Cardiac septum (tissue), 1 donor: Measurements from ENCODE around the gene APOA1. TPM values are rescaled to one million over a fixed set of nuclear protein-coding genes. Genes with fewer than 3 reads are reported as not detected.
"Not testable (repeated sequence)": the region's sequence is repeated elsewhere in the genome, so short reads cannot be mapped to it uniquely, and the experiment has no call there.

Experiments
- DNase-seq: peaks from one replicate; pipeline ENCODE4 v3.0.0-alpha.2; 2020; ENCODE audit warnings: low spot score
- intact Hi-C: fragments of 100-400 bp; cut with DNase I; formaldehyde crosslinking; loops from one replicate; pipeline ENCODE4 v1.14.0; 2022
- total RNA-seq: library from RNA; stranded (reverse); fragmentation: NEBNext Ultra II Directional; extraction: Animal tissue kit (Norgen Biotek cat#: 25700); gene quantifications from one replicate; pipeline ENCODE4 v1.2.1, GENCODE V29; 2021
- donor health status: DM: no; HTN: no; CAD: no.

APOA1 gene
- total RNA-seq, 1 donor from 2014 or later: 47.2 TPM

DNA sequence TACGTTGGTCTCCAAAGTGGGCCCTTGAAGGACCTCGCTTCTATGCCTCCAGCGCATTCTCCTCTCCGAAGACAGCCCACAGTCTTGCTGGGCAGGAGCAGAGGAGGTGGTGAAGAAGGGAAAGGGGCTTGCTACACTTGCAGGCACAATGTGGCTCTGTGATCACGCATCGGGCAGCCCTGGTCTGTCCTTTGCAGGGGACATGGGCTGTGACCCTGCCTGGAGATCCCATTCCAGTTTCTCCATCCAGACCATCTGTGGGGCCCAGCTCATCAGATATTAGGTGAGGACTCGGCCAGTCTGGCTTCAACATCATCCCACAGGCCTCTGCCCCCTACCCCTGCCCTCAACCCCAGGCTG lies 810 bp downstream of the APOA1 start:
- intact Hi-C loops: loop anchor here (2.0 kb wide), 1 partner anchor 46 kb away; the partner anchor contains the start of gene APOA5

DNA sequence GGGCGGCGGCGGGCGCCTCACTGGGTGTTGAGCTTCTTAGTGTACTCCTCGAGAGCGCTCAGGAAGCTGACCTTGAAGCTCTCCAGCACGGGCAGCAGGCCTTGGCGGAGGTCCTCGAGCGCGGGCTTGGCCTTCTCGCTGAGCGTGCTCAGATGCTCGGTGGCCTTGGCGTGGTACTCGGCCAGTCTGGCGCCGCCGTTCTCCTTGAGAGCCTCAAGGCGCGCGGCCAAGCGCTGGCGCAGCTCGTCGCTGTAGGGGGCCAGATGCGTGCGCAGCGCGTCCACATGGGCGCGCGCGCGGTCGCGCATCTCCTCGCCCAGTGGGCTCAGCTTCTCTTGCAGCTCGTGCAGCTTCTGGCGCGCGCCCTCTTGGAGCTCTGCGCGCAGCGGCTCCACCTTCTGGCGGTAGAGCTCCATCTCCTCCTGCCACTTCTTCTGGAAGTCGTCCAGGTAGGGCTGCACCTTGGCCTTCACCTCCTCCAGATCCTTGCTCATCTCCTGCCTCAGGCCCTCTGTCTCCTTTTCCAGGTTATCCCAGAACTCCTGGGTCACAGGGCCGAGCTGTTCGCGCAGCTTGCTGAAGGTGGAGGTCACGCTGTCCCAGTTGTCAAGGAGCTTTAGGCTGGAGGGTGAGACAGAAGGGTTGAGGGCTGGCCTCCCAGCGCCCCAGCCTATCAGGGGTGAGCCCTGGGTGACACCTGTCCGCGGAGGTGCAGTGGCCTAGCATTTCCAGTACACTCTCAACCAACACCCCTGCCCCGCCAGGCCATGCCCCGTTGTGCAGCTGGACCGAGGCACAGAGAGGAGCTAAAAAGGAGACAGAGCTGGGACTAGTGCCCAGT lies 1.4 kb downstream of the APOA1 start:
- intact Hi-C loops: loop anchor here (2.0 kb wide), 1 partner anchor 45 kb away; the partner anchor contains the start of gene APOA5
- DNase-seq: peak; percentile 90

More for the DNA sequence above, 810 bp downstream of the APOA1 start:
- DNase-seq: no peak

DNA sequence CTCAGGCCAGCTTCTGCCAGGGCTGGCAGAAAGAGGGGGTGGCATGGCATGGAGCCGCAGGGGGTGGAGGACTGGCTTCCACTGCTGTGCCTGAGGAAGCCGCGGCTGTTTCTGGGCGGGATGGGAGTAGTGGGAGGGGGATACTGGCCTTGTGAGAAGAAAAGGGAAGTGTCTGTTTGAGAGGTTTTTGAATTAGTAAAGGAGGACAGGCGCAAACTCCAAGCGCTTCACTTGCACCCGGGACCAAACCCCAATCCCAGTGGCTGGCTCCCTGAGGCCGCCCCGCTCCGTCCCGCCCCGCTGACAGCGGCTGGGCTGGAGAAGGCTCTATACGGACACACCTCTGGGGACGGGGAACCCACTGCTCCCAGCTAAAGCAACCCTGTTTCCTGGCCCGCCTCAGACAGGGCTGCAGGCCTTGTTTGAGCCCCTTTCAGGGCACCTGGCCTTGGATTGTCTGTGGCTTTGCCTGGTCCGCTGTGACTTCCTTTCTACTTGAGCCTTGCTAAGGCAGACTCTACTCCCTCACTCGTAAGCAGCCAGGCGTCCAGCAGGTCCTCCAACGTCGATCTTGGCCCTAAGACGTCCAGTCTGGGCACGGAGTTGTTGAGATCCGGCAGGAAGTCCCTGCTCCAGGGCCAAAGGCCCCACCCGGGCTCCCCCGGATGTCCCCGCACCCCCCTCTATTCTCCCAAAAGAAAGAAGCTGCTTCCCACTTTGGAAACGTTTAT lies 2.2 kb downstream of the APOA1 start:
- intact Hi-C loops: no loop called here
- DNase-seq: no peak

DNA sequence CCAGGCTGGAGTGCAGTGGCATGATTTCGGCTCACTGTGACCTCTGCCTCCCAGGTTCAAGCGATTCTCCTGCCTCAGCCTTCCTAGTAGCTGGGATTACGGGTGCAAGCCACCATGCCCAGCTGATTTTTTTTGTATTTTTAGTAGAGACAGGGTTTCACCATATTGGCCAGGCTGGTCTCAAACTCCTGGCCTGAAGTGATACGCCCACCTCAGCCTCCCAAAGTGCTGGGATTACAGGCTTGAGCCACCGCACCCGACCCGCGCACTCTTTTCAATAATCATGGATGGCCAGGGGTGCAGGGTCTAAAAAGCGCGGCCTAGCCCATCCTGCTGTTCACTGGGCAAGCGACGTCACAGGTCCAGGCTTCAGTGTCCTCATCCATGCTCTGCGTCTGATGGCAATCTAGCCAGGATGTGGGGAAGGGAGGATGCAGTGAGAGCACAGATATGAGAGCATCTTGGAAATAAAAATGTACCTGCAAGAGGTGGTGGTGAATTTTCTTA lies 2.8 kb downstream of the APOA1 start:
- intact Hi-C loops, DNase-seq: not testable (repeated sequence)

DNA sequence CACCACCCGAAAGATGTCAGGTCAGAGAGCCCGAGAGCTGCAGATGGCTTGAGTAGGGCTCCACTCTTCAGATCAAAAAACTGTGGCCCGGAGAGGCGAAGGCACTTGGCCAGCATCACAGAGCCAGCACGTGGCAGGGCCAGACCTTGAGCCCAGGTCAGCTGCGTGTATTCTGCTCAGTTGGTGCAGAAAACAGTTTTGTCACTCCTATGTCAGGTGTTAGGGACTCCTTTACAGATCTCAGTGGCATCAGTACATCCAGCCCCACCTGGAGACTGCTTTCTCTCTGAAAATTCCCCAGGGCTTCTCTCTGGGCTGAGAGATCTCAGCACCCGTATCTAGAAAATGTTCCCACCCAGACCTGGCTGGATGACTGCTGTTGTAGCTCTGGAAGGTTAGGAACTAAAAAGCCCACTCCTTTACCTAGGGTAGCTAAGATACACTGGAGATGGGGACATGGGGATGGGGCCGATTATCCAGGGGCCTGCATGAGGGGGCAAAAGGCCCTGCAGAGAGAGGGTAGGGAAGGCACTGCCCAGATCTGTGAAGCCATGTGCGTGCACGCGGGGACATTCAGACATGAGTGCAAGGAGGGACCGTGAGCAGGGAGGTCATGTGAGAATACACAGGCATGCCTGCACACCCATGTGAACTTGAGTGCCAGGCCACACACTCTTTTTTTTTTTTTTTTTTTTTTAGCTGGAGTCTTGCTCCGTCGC lies 3.4 kb downstream of the APOA1 start:
- intact Hi-C loops: no loop called here
- DNase-seq: no peak

DNA sequence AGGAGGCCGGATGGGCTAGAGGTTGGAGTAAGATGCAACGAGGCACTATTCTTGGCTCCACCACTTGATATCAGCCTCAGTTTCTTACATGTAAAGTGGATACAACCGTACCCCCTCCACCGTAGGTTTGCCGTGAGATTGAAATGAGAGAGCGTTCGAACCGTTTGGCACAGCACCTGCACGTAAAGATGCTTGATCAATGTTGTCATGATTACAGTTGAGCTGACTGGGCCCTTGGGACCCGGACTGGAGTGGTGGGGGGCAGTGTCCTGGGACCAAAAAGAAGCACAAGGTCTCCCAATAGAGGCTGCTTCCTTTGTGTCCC lies 4.0 kb downstream of the APOA1 start:
- no peak for DNase-seq
- intact Hi-C loops: no loop called here

DNA sequence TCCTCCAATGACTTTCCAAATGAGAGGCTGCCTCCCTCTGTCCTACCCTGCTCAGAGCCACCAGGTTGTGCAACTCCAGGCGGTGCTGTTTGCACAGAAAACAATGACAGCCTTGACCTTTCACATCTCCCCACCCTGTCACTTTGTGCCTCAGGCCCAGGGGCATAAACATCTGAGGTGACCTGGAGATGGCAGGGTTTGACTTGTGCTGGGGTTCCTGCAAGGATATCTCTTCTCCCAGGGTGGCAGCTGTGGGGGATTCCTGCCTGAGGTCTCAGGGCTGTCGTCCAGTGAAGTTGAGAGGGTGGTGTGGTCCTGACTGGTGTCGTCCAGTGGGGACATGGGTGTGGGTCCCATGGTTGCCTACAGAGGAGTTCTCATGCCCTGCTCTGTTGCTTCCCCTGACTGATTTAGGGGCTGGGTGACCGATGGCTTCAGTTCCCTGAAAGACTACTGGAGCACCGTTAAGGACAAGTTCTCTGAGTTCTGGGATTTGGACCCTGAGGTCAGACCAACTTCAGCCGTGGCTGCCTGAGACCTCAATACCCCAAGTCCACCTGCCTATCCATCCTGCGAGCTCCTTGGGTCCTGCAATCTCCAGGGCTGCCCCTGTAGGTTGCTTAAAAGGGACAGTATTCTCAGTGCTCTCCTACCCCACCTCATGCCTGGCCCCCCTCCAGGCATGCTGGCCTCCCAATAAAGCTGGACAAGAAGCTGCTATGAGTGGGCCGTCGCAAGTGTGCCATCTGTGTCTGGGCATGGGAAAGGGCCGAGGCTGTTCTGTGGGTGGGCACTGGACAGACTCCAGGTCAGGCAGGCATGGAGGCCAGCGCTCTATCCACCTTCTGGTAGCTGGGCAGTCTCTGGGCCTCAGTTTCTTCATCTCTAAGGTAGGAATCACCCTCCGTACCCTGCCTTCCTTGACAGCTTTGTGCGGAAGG lies 4.8 kb downstream of the APOA1 start:
- intact Hi-C loops: no loop called here
- DNase-seq: no peak

DNA sequence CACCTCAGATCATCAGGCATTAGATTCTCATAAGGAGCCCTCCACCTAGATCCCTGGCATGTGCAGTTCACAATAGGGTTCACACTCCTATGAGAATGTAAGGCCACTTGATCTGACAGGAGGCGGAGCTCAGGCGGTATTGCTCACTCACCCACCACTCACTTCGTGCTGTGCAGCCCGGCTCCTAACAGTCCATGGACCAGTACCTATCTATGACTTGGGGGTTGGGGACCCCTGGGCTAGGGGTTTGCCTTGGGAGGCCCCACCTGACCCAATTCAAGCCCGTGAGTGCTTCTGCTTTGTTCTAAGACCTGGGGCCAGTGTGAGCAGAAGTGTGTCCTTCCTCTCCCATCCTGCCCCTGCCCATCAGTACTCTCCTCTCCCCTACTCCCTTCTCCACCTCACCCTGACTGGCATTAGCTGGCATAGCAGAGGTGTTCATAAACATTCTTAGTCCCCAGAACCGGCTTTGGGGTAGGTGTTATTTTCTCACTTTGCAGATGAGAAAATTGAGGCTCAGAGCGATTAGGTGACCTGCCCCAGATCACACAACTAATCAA lies 5.6 kb downstream of the APOA1 start:
- no peak for DNase-seq
- intact Hi-C loops: no loop called here

DNA sequence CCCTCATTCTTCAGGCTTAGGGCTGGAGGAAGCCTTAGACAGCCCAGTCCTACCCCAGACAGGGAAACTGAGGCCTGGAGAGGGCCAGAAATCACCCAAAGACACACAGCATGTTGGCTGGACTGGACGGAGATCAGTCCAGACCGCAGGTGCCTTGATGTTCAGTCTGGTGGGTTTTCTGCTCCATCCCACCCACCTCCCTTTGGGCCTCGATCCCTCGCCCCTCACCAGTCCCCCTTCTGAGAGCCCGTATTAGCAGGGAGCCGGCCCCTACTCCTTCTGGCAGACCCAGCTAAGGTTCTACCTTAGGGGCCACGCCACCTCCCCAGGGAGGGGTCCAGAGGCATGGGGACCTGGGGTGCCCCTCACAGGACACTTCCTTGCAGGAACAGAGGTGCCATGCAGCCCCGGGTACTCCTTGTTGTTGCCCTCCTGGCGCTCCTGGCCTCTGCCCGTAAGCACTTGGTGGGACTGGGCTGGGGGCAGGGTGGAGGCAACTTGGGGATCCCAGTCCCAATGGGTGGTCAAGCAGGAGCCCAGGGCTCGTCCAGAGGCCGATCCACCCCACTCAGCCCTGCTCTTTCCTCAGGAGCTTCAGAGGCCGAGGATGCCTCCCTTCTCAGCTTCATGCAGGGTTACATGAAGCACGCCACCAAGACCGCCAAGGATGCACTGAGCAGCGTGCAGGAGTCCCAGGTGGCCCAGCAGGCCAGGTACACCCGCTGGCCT lies 7.1 kb downstream of the APOA1 start:
- no peak for DNase-seq
- intact Hi-C loops: no loop called here

DNA sequence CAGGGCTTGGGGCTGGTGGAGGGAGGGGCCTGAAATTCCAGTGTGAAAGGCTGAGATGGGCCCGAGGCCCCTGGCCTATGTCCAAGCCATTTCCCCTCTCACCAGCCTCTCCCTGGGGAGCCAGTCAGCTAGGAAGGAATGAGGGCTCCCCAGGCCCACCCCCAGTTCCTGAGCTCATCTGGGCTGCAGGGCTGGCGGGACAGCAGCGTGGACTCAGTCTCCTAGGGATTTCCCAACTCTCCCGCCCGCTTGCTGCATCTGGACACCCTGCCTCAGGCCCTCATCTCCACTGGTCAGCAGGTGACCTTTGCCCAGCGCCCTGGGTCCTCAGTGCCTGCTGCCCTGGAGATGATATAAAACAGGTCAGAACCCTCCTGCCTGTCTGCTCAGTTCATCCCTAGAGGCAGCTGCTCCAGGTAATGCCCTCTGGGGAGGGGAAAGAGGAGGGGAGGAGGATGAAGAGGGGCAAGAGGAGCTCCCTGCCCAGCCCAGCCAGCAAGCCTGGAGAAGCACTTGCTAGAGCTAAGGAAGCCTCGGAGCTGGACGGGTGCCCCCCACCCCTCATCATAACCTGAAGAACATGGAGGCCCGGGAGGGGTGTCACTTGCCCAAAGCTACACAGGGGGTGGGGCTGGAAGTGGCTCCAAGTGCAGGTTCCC lies 7.8 kb downstream of the APOA1 start, which contains the start of gene APOC3:
Gene APOC3 (plus strand): TSS at position 383 of the 659 bp plus-strand sequence. CDS start 676 bp downstream, outside the sequence.
- intact Hi-C loops: no loop called here

DNA sequence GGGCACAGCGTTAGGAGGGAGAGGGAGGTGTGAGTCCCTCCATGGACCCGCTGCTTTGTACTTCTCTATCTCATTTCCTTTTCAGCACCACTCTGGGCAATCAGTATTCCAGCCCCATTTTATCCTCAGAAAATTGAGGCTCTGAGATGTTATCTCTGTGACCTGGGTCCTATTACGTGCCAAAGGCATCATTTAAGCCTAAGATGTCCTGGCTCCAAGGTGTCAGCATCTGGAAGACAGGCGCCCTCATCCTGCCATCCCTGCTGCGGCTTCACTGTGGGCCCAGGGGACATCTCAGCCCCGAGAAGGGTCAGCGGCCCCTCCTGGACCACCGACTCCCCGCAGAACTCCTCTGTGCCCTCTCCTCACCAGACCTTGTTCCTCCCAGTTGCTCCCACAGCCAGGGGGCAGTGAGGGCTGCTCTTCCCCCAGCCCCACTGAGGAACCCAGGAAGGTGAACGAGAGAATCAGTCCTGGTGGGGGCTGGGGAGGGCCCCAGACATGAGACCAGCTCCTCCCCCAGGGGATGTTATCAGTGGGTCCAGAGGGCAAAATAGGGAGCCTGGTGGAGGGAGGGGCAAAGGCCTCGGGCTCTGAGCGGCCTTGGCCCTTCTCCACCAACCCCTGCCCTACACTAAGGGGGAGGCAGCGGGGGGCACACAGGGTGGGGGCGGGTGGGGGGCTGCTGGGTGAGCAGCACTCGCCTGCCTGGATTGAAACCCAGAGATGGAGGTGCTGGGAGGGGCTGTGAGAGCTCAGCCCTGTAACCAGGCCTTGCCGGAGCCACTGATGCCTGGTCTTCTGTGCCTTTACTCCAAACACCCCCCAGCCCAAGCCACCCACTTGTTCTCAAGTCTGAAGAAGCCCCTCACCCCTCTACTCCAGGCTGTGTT lies 8.5 kb downstream of the APOA1 start:
- intact Hi-C loops: no loop called here
- DNase-seq: no peak

More for the DNA sequence above, 7.8 kb downstream of the APOA1 start, which contains the start of gene APOC3:
- no peak for DNase-seq

DNA sequence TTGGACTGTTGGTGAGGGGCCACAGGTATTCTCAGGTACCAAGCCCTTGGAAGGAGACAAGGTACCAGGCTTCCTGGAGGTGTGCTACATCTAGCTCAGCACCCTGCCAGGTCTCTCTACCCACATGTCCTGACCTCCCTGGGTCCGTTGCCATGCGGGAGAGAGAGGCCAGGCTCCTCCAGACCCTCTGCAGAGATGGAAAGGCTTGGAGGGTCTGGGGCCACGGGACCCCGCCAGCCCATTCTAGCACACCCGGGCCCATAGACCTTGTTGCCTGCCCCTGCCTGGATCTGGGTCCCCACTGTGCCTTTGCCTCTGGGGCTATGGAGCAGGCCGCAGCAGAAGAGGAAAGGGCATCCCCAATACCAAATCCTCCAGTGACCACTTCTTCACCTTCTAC lies 10.0 kb downstream of the APOA1 start:
- intact Hi-C loops: no loop called here
- DNase-seq: no peak

DNA sequence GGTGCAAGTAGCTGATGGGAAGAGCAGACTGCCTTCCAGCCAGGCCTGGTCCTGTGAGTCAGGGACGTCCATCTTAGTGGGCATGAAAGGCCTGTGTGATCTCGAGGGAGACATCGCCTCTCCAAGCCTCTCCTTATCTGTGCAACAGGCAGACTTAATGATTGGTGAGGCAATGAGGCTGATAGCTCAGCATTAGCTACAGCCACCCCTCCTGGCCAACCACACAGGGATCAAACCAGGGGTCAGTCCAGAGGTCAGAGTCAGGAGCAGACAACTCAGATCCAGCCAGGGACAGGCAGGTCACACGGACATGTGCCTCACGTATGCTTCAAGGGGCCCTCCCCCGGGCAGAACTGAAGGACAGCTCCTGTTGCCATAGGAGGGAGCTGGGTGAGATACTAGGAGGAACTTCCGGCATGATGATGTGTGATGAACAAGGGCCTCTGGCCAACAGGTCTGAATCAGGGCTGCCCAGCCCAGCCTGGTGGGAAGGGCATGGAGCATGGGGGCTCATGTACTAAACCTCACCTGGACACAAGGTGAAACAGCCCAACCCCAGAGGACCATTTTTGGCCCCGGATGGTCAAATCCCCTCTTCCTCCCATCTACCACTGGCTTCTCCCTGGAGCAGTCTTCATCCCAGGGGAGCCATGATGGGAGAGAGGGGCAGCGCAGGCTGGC lies 10.5 kb downstream of the APOA1 start:
- intact Hi-C loops: no loop called here
- no peak for DNase-seq

DNA sequence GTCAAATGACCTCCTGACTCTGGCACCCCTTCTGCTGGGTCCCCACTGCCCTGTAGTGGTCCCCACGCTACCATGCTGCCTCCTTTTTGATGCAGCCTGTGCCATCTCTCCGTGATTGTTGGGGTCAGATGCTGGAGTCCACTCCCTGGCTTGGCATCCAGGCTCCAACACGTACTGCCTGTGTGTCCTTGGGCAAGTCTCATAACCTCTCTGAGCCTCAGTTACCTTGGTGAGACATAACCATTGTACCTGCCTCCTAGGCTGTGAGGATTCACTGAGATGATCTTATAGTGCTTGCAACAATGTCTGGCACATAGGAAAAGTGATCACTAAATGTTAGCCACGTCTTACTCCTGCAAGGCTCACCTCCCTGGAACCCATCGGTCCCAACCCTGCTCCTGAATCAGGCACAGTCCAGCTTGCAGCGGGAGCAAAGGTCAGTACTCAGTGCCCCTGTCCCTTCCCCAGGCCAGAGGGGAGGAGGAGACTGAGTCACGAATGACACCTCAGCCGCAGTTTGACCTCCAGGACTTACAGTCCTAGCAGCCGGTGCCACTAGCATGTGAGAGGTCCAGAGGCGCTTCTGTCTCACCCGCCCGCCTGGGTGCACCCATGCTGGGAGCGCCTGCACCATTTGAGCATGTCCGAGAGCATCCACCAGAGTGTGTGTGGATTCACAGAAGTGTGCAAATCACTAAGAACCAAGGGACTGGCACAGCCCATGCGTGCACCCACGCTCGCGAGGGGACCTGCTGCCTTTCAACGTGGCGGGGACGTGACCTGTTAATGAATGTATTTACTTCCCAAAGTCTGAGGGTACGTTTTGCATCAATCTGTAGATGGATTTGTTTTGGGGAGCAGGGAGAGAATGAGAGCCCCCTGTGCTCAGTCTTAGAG lies 11.3 kb downstream of the APOA1 start:
- intact Hi-C loops: no loop called here

DNA sequence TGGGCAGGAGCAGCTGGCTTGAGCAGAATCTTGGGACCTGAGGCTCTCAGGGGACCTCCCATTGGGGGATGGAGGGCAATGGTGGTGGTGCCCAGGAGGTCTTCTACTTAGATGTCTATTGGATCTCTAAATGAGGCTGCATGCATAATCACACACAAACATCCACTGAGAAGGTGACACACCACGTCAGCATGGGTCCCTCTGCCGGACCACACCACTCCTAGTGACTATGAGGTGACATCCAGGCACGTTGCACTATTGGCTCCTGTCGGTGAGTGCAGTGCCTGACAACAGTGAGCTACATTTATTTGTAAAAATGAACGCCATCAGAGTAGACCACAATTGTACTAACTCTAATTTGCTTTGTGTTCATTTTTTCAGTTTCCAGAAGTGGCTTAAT lies 12.0 kb downstream of the APOA1 start:
- DNase-seq: no peak
- intact Hi-C loops: no loop called here

More for the DNA sequence above, 11.3 kb downstream of the APOA1 start:
- no peak for DNase-seq
